GM19351 (cell line): Measurements from ENCODE around the gene ABTB2.

Source experiments
- ATAC-seq: cut with Tn5 transposase; IDR thresholded peaks from one replicate; pipeline ENCODE4 v1.9.1; 2021; ENCODE audit warnings: mild to moderate bottlenecking, moderate library complexity; ENCODE audit not compliant: unreplicated experiment

Gene ABTB2

GRCh38 chr11:34296412-34296811, 61.4 kb downstream of the ABTB2 start:
- ATAC-seq, result no peak

GRCh38 chr11:34292546-34292945, 65.3 kb downstream of the ABTB2 start:
- no peak for ATAC-seq

- no peak for ATAC-seq
Observed at GRCh38 chr11:34292111-34292510, 65.7 kb downstream of the ABTB2 start.

GRCh38 chr11:34290926-34291325, 66.9 kb downstream of the ABTB2 start:
- no peak for ATAC-seq

GRCh38 chr11:34288492-34288891, 69.3 kb downstream of the ABTB2 start:
- ATAC-seq, result no peak

- ATAC-seq, result no peak
Observed at GRCh38 chr11:34284811-34285481, 72.9 kb downstream of the ABTB2 start.

GRCh38 chr11:34284156-34284555, 73.7 kb downstream of the ABTB2 start:
- ATAC-seq, result no peak

GRCh38 chr11:34280945-34281872, 76.6 kb downstream of the ABTB2 start:
- ATAC-seq, result no peak

- ATAC-seq, result no peak
Observed at GRCh38 chr11:34278693-34279297, 79.0 kb downstream of the ABTB2 start.

- no peak for ATAC-seq
Observed at GRCh38 chr11:34278175-34278574, 79.6 kb downstream of the ABTB2 start.

- no peak for ATAC-seq
Observed at GRCh38 chr11:34277171-34277570, 80.6 kb downstream of the ABTB2 start.

GRCh38 chr11:34276352-34276864, 81.4 kb downstream of the ABTB2 start:
- ATAC-seq, result no peak

- ATAC-seq, result no peak
Observed at GRCh38 chr11:34275486-34275885, 82.3 kb downstream of the ABTB2 start.

- ATAC-seq, result no peak
Observed at GRCh38 chr11:34274712-34275398, 83.0 kb downstream of the ABTB2 start.

GRCh38 chr11:34273099-34273498, 84.7 kb downstream of the ABTB2 start:
- ATAC-seq, result no peak

GRCh38 chr11:34271727-34272126, 86.1 kb downstream of the ABTB2 start:
- no peak for ATAC-seq

GRCh38 chr11:34270711-34271110, 87.1 kb downstream of the ABTB2 start:
- ATAC-seq, result no peak

- ATAC-seq, result no peak
Observed at GRCh38 chr11:34269694-34270245, 88.0 kb downstream of the ABTB2 start.

- ATAC-seq, result no peak
Observed at GRCh38 chr11:34268906-34269430, 88.8 kb downstream of the ABTB2 start.

GRCh38 chr11:34267417-34267816, 90.4 kb downstream of the ABTB2 start:
- ATAC-seq, result no peak
